Activated T-cell treated with anti-CD3 and anti-CD28 coated beads, Interleukin-2, amount 50 U/mL, for 24 hours (primary cell): ENCODE results near the gene P2RX3.
"Not testable (repeated sequence)": the region's sequence is repeated elsewhere in the genome, so short reads cannot be mapped to it uniquely, and the experiment has no call there.

Source experiments
- DNase-seq: peaks from one replicate; pipeline ENCODE4 v3.0.0-alpha.2; 2020
- H3K27ac Mint-ChIP-seq: 2 replicates; pipeline ENCODE4 v1.8.0; 2020; ENCODE audit warnings: mild to moderate bottlenecking, mixed read lengths
- H3K27me3 Mint-ChIP-seq: 2 replicates; pipeline ENCODE4 v1.8.0; 2020; ENCODE audit warnings: mixed read lengths
- H3K36me3 Mint-ChIP-seq: 2 replicates; pipeline ENCODE4 v1.8.0; 2020; ENCODE audit warnings: low read depth, mixed read lengths
- H3K4me1 Mint-ChIP-seq: 2 replicates; pipeline ENCODE4 v1.8.0; 2020; ENCODE audit warnings: low read depth, mixed read lengths
- H3K4me3 Mint-ChIP-seq: 2 replicates; pipeline ENCODE4 v1.8.0; 2020; ENCODE audit warnings: mild to moderate bottlenecking, moderate library complexity, mixed read lengths
- H3K9me3 Mint-ChIP-seq: 2 replicates; pipeline ENCODE4 v1.8.0; 2020; ENCODE audit warnings: mixed read lengths

The P2RX3 gene

GRCh38 chr11:57338142-57338541 is at the start of gene P2RX3:
P2RX3 (plus strand) TSS chr11:57338352; CDS start chr11:57338551, 199 bp downstream.
- H3K4me3 Mint-ChIP-seq = no peak within 1 kb of the TSS
- H3K4me1 Mint-ChIP-seq = peaks cover 30% of the 10 kb centered on the region
- peak within 1 kb of the TSS; percentile 55 for H3K27ac Mint-ChIP-seq
- H3K36me3 Mint-ChIP-seq = peaks cover 24% of the 10 kb centered on the region
- no peaks in the 10 kb centered on the region for H3K27me3 Mint-ChIP-seq
- DNase-seq = no peak
- H3K9me3 Mint-ChIP-seq = no peaks in the 10 kb centered on the region

GRCh38 chr11:57288771-57289579 is 49.2 kb upstream of the P2RX3 start:
- DNase-seq = no peak
- H3K4me1 Mint-ChIP-seq = no peaks in the 10 kb centered on the region
- H3K27ac Mint-ChIP-seq = no peak overlapping the region
- H3K4me3 Mint-ChIP-seq = no peak overlapping the region
- H3K36me3 Mint-ChIP-seq = no peaks in the 10 kb centered on the region
- peaks cover 18% of the 10 kb centered on the region for H3K27me3 Mint-ChIP-seq
- no peaks in the 10 kb centered on the region for H3K9me3 Mint-ChIP-seq

- H3K9me3 Mint-ChIP-seq = no peaks in the 10 kb centered on the region
- no peak for DNase-seq
- H3K4me1 Mint-ChIP-seq = no peaks in the 10 kb centered on the region
- no peak overlapping the region for H3K27ac Mint-ChIP-seq
- H3K27me3 Mint-ChIP-seq = peaks cover 18% of the 10 kb centered on the region
- no peaks in the 10 kb centered on the region for H3K36me3 Mint-ChIP-seq
- no peak overlapping the region for H3K4me3 Mint-ChIP-seq
Observed at GRCh38 chr11:57290288-57290687, 47.9 kb upstream of the P2RX3 start.

GRCh38 chr11:57294225-57295131 is 43.7 kb upstream of the P2RX3 start:
- DNase-seq = no peak
- peaks cover 9% of the 10 kb centered on the region for H3K9me3 Mint-ChIP-seq
- no peak overlapping the region for H3K27ac Mint-ChIP-seq
- H3K4me3 Mint-ChIP-seq = no peak overlapping the region
- no peaks in the 10 kb centered on the region for H3K4me1 Mint-ChIP-seq
- H3K27me3 Mint-ChIP-seq = peaks cover 5% of the 10 kb centered on the region
- H3K36me3 Mint-ChIP-seq = peaks cover 17% of the 10 kb centered on the region

- not testable (repeated sequence) for H3K4me1 Mint-ChIP-seq, DNase-seq, H3K4me3 Mint-ChIP-seq, H3K27me3 Mint-ChIP-seq, H3K27ac Mint-ChIP-seq
- H3K36me3 Mint-ChIP-seq = peaks cover 35% of the 10 kb centered on the region
- H3K9me3 Mint-ChIP-seq = peaks cover 13% of the 10 kb centered on the region
Observed at GRCh38 chr11:57296205-57296604, 41.9 kb upstream of the P2RX3 start.

GRCh38 chr11:57297221-57297620 is 40.9 kb upstream of the P2RX3 start:
- Mint-ChIP-seq H3K27me3 (no peaks in the 10 kb centered on the region), H3K4me1 (no peaks in the 10 kb centered on the region)

GRCh38 chr11:57299150-57299737 is 38.9 kb upstream of the P2RX3 start:
- H3K4me1 Mint-ChIP-seq = peaks cover 2% of the 10 kb centered on the region
- no peak overlapping the region for H3K4me3 Mint-ChIP-seq
- H3K9me3 Mint-ChIP-seq = peaks cover 13% of the 10 kb centered on the region
- no peak for DNase-seq
- peaks cover 54% of the 10 kb centered on the region for H3K36me3 Mint-ChIP-seq
- no peaks in the 10 kb centered on the region for H3K27me3 Mint-ChIP-seq
- H3K27ac Mint-ChIP-seq = no peak overlapping the region

More at GRCh38 chr11:57297221-57297620, 40.9 kb upstream of the P2RX3 start:
- Mint-ChIP-seq H3K4me3 (no peak overlapping the region), H3K36me3 (peaks cover 45% of the 10 kb centered on the region), H3K9me3 (peaks cover 13% of the 10 kb centered on the region), H3K27ac (no peak overlapping the region)
- no peak for DNase-seq

- Mint-ChIP-seq H3K4me3 (no peak overlapping the region), H3K9me3 (peaks cover 13% of the 10 kb centered on the region), H3K27ac (no peak overlapping the region), H3K27me3 (no peaks in the 10 kb centered on the region), H3K36me3 (peaks cover 54% of the 10 kb centered on the region), H3K4me1 (peaks cover 2% of the 10 kb centered on the region)
- DNase-seq = no peak
Observed at GRCh38 chr11:57300785-57301184, 37.4 kb upstream of the P2RX3 start.

- H3K9me3 Mint-ChIP-seq = peaks cover 13% of the 10 kb centered on the region
- H3K36me3 Mint-ChIP-seq = peaks cover 54% of the 10 kb centered on the region
- no peaks in the 10 kb centered on the region for H3K27me3 Mint-ChIP-seq
- no peak for DNase-seq
- H3K4me1 Mint-ChIP-seq = peaks cover 2% of the 10 kb centered on the region
- H3K27ac Mint-ChIP-seq = no peak overlapping the region
- no peak overlapping the region for H3K4me3 Mint-ChIP-seq
Observed at GRCh38 chr11:57301711-57302423, 36.3 kb upstream of the P2RX3 start.

GRCh38 chr11:57302489-57302888 is 35.7 kb upstream of the P2RX3 start:
- Mint-ChIP-seq H3K27me3 (no peaks in the 10 kb centered on the region), H3K27ac (no peak overlapping the region), H3K36me3 (peaks cover 54% of the 10 kb centered on the region), H3K4me1 (peaks cover 2% of the 10 kb centered on the region), H3K4me3 (no peak overlapping the region), H3K9me3 (peaks cover 13% of the 10 kb centered on the region)
- DNase-seq = no peak

GRCh38 chr11:57303280-57303989 is 34.7 kb upstream of the P2RX3 start:
- peaks cover 10% of the 10 kb centered on the region for H3K9me3 Mint-ChIP-seq
- no peaks in the 10 kb centered on the region for H3K27me3 Mint-ChIP-seq
- H3K27ac Mint-ChIP-seq = no peak overlapping the region
- H3K36me3 Mint-ChIP-seq = peaks cover 52% of the 10 kb centered on the region
- peaks cover 2% of the 10 kb centered on the region for H3K4me1 Mint-ChIP-seq
- no peak overlapping the region for H3K4me3 Mint-ChIP-seq
- DNase-seq = no peak

GRCh38 chr11:57303990-57304579 is 34.1 kb upstream of the P2RX3 start:
- Mint-ChIP-seq H3K9me3 (peaks cover 7% of the 10 kb centered on the region), H3K27me3 (no peaks in the 10 kb centered on the region), H3K27ac (no peak overlapping the region), H3K4me1 (peaks cover 2% of the 10 kb centered on the region), H3K36me3 (peaks cover 52% of the 10 kb centered on the region), H3K4me3 (no peak overlapping the region)
- DNase-seq = no peak

- Mint-ChIP-seq H3K36me3 (peaks cover 50% of the 10 kb centered on the region), H3K27me3 (no peaks in the 10 kb centered on the region), H3K9me3 (no peaks in the 10 kb centered on the region), H3K4me1 (peaks cover 3% of the 10 kb centered on the region), H3K4me3 (no peak overlapping the region), H3K27ac (no peak overlapping the region)
- no peak for DNase-seq
Observed at GRCh38 chr11:57305523-57305922, 32.6 kb upstream of the P2RX3 start.
